ENCODE measurements around the gene SH2D1A. TPM values are rescaled to one million over a fixed set of nuclear protein-coding genes. Genes with fewer than 3 reads are reported as not detected.
A peak's percentile ranks its signal among the peaks of the same experiment; 100 is the strongest.

SH2D1A gene
- total RNA-seq, 2 experiments from 2014 or later, result 0.63 to 4.3 TPM

DNA sequence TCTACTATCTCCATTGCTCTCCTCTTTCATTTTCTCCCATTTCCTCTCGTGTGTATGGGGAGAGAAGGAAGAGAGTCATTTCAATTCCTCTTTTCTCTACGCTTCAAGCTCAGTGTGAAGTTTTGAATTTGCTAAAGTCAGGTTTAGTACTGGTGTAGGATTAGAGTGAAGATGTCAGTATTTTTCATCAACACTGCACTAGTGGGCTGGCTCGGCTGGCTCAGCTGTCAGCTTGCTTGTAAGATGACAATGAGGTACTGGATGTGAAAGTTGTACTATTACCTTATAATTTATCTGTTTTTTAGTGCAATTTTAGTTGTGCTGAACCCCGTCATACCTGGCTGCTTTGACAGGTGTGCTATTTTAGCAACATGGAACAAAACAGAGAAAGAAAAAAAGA, 2.1 kb upstream of the SH2D1A start:
- H3K27ac ChIP-seq (ENCODE audit: low read depth, low read length, poor library complexity, severe bottlenecking), result peak overlapping the region; percentile 25
- TF ChIP-seq, protein P1, sequence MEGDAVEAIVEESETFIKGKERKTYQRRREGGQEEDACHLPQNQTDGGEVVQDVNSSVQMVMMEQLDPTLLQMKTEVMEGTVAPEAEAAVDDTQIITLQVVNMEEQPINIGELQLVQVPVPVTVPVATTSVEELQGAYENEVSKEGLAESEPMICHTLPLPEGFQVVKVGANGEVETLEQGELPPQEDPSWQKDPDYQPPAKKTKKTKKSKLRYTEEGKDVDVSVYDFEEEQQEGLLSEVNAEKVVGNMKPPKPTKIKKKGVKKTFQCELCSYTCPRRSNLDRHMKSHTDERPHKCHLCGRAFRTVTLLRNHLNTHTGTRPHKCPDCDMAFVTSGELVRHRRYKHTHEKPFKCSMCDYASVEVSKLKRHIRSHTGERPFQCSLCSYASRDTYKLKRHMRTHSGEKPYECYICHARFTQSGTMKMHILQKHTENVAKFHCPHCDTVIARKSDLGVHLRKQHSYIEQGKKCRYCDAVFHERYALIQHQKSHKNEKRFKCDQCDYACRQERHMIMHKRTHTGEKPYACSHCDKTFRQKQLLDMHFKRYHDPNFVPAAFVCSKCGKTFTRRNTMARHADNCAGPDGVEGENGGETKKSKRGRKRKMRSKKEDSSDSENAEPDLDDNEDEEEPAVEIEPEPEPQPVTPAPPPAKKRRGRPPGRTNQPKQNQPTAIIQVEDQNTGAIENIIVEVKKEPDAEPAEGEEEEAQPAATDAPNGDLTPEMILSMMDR (conservative IDR thresholded peaks at IDR 0.05; ENCODE audit: low read length), result no peak
- TF ChIP-seq EZH2phosphoT487 (IDR thresholded peaks at IDR 0.05; ENCODE audit: borderline replicate concordance, low read depth, low read length), result no peak
- H2AFZ ChIP-seq (ENCODE audit: low read length), result peak overlapping the region; percentile 89; the same call in 1 of the 2 replicates

GRCh38 chrX:124346877-124347241, 496 bp downstream of the SH2D1A start:
- no peak for DNase-seq (ENCODE audit: low spot score)
- no peaks in the 10 kb centered on the region for H3K79me2 ChIP-seq (ENCODE audit: insufficient read depth, low read depth, low read length)
- intact Hi-C loops (cut with micrococcal nuclease; ENCODE audit: unreplicated experiment), result no loop called here
- no peaks in the 10 kb centered on the region for H3K36me3 ChIP-seq (ENCODE audit: insufficient read depth, low read length)
- no peak overlapping the region for H2AFZ ChIP-seq (ENCODE audit: low read length)
- no peaks in the 10 kb centered on the region for H4K20me1 ChIP-seq (ENCODE audit: insufficient read depth, low read length)
- POLR2A ChIA-PET, result interaction anchor here (0.7 kb wide), 1 partner anchor 17 kb away, joined by 3 read pairs; no protein-coding TSS in a partner anchor
- peaks cover 55% of the 10 kb centered on the region for H3K4me1 ChIP-seq (ENCODE audit: insufficient read depth, low read length, poor library complexity, severe bottlenecking)
- TF ChIP-seq, protein P1 (conservative IDR thresholded peaks at IDR 0.05; ENCODE audit: low read length), result no peak
- no peak for TF ChIP-seq EZH2phosphoT487 (IDR thresholded peaks at IDR 0.05; ENCODE audit: borderline replicate concordance, low read depth, low read length)
- H3K4me3 ChIP-seq (ENCODE audit: low read depth, low read length, poor library complexity, severe bottlenecking), result peak overlapping the region; percentile 52
- no peaks in the 10 kb centered on the region for H3K9me3 ChIP-seq (ENCODE audit: low read length)
- H3K4me2 ChIP-seq (ENCODE audit: low read length), result peak overlapping the region; percentile 52
- H3K9me2 ChIP-seq (ENCODE audit: insufficient read depth, low read length), result no peaks in the 10 kb centered on the region
- BruUV-seq (replicated peaks), result no TSS peak
- CTCF ChIA-PET (ENCODE audit: unreplicated experiment), result no interaction called here
- H3K27ac ChIP-seq (ENCODE audit: low read depth, low read length, poor library complexity, severe bottlenecking), result peak overlapping the region; percentile 33

More for the DNA sequence above, 2.1 kb upstream of the SH2D1A start:
- Histone ChIP-seq H3K36me3 (ENCODE audit: insufficient read depth, low read length) (no peaks in the 10 kb centered on the region), H3K4me3 (ENCODE audit: low read depth, low read length, poor library complexity, severe bottlenecking) (peak overlapping the region; percentile 7), H3K79me2 (ENCODE audit: insufficient read depth, low read depth, low read length) (no peaks in the 10 kb centered on the region), H3K9me3 (ENCODE audit: low read length) (no peaks in the 10 kb centered on the region), H4K20me1 (ENCODE audit: insufficient read depth, low read length) (no peaks in the 10 kb centered on the region), H3K4me1 (ENCODE audit: insufficient read depth, low read length, poor library complexity, severe bottlenecking) (peaks cover 55% of the 10 kb centered on the region), H3K4me2 (ENCODE audit: low read length) (peak overlapping the region; percentile 57), H3K9me2 (ENCODE audit: insufficient read depth, low read length) (no peaks in the 10 kb centered on the region)
- intact Hi-C loops (cut with micrococcal nuclease; ENCODE audit: unreplicated experiment), result no loop called here
- CTCF ChIA-PET (ENCODE audit: unreplicated experiment), result no interaction called here
- POLR2A ChIA-PET, result no interaction called here
- BruUV-seq (replicated peaks), result no TSS peak
- peak; percentile 20 for DNase-seq (ENCODE audit: low spot score)

GRCh38 chrX:124347242-124347641, 879 bp downstream of the SH2D1A start:
- H3K27ac ChIP-seq (ENCODE audit: low read depth, low read length, poor library complexity, severe bottlenecking), result no peak overlapping the region

More at GRCh38 chrX:124347242-124347641, 879 bp downstream of the SH2D1A start:
- CTCF ChIA-PET (ENCODE audit: unreplicated experiment), result no interaction called here
- Histone ChIP-seq H3K9me3 (ENCODE audit: low read length) (no peaks in the 10 kb centered on the region), H3K79me2 (ENCODE audit: insufficient read depth, low read depth, low read length) (no peaks in the 10 kb centered on the region), H3K4me1 (ENCODE audit: insufficient read depth, low read length, poor library complexity, severe bottlenecking) (peaks cover 53% of the 10 kb centered on the region), H3K9me2 (ENCODE audit: insufficient read depth, low read length) (no peaks in the 10 kb centered on the region), H3K4me3 (ENCODE audit: low read depth, low read length, poor library complexity, severe bottlenecking) (peak overlapping the region; percentile 52), H2AFZ (ENCODE audit: low read length) (no peak overlapping the region), H3K4me2 (ENCODE audit: low read length) (peak overlapping the region; percentile 52), H3K36me3 (ENCODE audit: insufficient read depth, low read length) (no peaks in the 10 kb centered on the region), H4K20me1 (ENCODE audit: insufficient read depth, low read length) (no peaks in the 10 kb centered on the region)
- intact Hi-C loops (cut with micrococcal nuclease; ENCODE audit: unreplicated experiment), result no loop called here
- TF ChIP-seq, protein P1 (conservative IDR thresholded peaks at IDR 0.05; ENCODE audit: low read length), result no peak
- TF ChIP-seq EZH2phosphoT487 (IDR thresholded peaks at IDR 0.05; ENCODE audit: borderline replicate concordance, low read depth, low read length), result no peak
- DNase-seq (ENCODE audit: low spot score), result no peak
- BruUV-seq (replicated peaks), result no TSS peak
- POLR2A ChIA-PET, result interaction anchor here (0.7 kb wide), 1 partner anchor 17 kb away, joined by 3 read pairs; no protein-coding TSS in a partner anchor

All from OCI-LY7 (cell line).